ENCODE results near the gene PGAP2.

Gene PGAP2

DNA sequence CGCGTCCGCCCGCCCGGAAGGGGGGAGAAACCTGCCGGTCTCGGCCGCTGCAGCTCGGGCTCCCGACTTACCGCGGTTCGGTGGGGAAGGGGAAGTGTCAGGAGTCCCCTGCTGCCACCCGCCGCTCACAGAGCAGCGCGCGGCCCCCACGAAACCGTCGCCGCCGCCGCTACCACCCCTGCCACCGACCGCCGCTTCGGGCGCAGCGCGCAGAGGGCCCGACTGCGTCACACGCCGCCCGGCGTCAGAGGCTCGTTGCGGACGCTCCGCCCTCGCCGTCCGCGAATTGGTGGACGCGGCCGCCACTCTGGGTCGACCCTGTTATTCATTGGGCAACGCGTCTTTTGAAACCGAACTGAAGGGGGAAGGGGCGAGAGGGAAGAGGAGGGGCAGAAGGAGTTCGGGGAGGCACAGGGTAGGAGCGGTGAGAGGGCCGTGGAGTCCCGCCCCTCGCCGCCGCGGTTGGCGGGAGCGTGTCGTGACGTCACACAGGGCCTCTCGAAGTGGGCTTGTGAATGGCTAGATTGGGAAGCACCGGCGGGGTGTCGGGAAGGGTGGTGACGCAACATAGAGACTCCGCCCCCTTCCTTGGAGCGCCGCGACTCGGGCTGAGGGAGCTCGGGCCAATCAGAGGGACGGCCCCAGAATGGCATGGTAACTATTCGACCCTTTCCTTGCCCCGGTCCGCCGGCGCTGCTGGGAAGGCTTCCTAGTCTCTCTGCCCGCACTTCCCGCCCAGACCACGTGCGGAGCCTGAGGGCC, 10.8 kb upstream of the PGAP2 start, which contains the start of gene NUP98 (continued):
- TF ChIP-seq, protein P1, sequence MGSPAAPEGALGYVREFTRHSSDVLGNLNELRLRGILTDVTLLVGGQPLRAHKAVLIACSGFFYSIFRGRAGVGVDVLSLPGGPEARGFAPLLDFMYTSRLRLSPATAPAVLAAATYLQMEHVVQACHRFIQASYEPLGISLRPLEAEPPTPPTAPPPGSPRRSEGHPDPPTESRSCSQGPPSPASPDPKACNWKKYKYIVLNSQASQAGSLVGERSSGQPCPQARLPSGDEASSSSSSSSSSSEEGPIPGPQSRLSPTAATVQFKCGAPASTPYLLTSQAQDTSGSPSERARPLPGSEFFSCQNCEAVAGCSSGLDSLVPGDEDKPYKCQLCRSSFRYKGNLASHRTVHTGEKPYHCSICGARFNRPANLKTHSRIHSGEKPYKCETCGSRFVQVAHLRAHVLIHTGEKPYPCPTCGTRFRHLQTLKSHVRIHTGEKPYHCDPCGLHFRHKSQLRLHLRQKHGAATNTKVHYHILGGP (tag by site-specific recombination; IDR thresholded peaks at IDR 0.05) = no peak
- TF ChIP-seq, protein P2, sequence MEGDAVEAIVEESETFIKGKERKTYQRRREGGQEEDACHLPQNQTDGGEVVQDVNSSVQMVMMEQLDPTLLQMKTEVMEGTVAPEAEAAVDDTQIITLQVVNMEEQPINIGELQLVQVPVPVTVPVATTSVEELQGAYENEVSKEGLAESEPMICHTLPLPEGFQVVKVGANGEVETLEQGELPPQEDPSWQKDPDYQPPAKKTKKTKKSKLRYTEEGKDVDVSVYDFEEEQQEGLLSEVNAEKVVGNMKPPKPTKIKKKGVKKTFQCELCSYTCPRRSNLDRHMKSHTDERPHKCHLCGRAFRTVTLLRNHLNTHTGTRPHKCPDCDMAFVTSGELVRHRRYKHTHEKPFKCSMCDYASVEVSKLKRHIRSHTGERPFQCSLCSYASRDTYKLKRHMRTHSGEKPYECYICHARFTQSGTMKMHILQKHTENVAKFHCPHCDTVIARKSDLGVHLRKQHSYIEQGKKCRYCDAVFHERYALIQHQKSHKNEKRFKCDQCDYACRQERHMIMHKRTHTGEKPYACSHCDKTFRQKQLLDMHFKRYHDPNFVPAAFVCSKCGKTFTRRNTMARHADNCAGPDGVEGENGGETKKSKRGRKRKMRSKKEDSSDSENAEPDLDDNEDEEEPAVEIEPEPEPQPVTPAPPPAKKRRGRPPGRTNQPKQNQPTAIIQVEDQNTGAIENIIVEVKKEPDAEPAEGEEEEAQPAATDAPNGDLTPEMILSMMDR (tag by site-specific recombination; IDR thresholded peaks at IDR 0.05) = peak; percentile 50
- no peak for TF ChIP-seq YY2 (tag by site-specific recombination; IDR thresholded peaks at IDR 0.05)
- TF ChIP-seq ZNF341 (tag by site-specific recombination; IDR thresholded peaks at IDR 0.05; ENCODE audit: low read depth) = peak; percentile 38; the same call in 1 of the 2 replicates
- no peak for TF ChIP-seq ZNF324 (tag by site-specific recombination; IDR thresholded peaks at IDR 0.05)
- TF ChIP-seq ZNF561 (tag by site-specific recombination; IDR thresholded peaks at IDR 0.05; ENCODE audit: borderline replicate concordance) = peak; percentile 62; the same call in 1 of the 2 replicates
- TF ChIP-seq ZNF335 (tag by site-specific recombination; conservative IDR thresholded peaks at IDR 0.05) = peak; percentile 94
- TF ChIP-seq ZBTB26 (tag by site-specific recombination; optimal IDR thresholded peaks at IDR 0.05) = peak; percentile 86
- TF ChIP-seq ZNF174 (tag by site-specific recombination; IDR thresholded peaks at IDR 0.05) = no peak
- no peak for TF ChIP-seq GLI4 (tag by site-specific recombination; IDR thresholded peaks at IDR 0.05)
- no peak for TF ChIP-seq ZNF404 (tag by site-specific recombination; IDR thresholded peaks at IDR 0.05)
- TF ChIP-seq, protein P3, sequence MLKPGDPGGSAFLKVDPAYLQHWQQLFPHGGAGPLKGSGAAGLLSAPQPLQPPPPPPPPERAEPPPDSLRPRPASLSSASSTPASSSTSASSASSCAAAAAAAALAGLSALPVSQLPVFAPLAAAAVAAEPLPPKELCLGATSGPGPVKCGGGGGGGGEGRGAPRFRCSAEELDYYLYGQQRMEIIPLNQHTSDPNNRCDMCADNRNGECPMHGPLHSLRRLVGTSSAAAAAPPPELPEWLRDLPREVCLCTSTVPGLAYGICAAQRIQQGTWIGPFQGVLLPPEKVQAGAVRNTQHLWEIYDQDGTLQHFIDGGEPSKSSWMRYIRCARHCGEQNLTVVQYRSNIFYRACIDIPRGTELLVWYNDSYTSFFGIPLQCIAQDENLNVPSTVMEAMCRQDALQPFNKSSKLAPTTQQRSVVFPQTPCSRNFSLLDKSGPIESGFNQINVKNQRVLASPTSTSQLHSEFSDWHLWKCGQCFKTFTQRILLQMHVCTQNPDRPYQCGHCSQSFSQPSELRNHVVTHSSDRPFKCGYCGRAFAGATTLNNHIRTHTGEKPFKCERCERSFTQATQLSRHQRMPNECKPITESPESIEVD (tag by site-specific recombination; IDR thresholded peaks at IDR 0.05) = no peak
- TF ChIP-seq ZNF248 (tag by site-specific recombination; IDR thresholded peaks at IDR 0.05) = no peak
- TF ChIP-seq ZNF280D (tag by site-specific recombination; IDR thresholded peaks at IDR 0.05) = no peak
- TF ChIP-seq ZNF366 (tag by site-specific recombination; conservative IDR thresholded peaks at IDR 0.05) = peak; percentile 65
- TF ChIP-seq SALL2 (tag by site-specific recombination; IDR thresholded peaks at IDR 0.05; ENCODE audit: borderline replicate concordance) = no peak
- no peak for TF ChIP-seq ZNF211 (tag by site-specific recombination; IDR thresholded peaks at IDR 0.05; ENCODE audit: low read depth)
- TF ChIP-seq ZNF214 (tag by site-specific recombination; IDR thresholded peaks at IDR 0.05; ENCODE audit: borderline replicate concordance) = no peak
- peak; percentile 99 for TF ChIP-seq ZBTB10 (tag by site-specific recombination; IDR thresholded peaks at IDR 0.05)
- TF ChIP-seq ZXDB (tag by site-specific recombination; IDR thresholded peaks at IDR 0.05) = peak; percentile 76
- TF ChIP-seq ZBTB21 (tag by site-specific recombination; IDR thresholded peaks at IDR 0.05) = peak; percentile 99
- TF ChIP-seq IKZF3 (tag by site-specific recombination; IDR thresholded peaks at IDR 0.05) = peak; percentile 85
- TF ChIP-seq, protein P4, sequence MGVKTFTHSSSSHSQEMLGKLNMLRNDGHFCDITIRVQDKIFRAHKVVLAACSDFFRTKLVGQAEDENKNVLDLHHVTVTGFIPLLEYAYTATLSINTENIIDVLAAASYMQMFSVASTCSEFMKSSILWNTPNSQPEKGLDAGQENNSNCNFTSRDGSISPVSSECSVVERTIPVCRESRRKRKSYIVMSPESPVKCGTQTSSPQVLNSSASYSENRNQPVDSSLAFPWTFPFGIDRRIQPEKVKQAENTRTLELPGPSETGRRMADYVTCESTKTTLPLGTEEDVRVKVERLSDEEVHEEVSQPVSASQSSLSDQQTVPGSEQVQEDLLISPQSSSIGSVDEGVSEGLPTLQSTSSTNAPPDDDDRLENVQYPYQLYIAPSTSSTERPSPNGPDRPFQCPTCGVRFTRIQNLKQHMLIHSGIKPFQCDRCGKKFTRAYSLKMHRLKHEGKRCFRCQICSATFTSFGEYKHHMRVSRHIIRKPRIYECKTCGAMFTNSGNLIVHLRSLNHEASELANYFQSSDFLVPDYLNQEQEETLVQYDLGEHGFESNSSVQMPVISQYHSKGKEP (tag by site-specific recombination; IDR thresholded peaks at IDR 0.05) = no peak
